WTC11 (cell line): ENCODE measurements around the gene YPEL4. TPM values are rescaled to one million over a fixed set of nuclear protein-coding genes. Genes with fewer than 3 reads are reported as not detected.
A peak's percentile ranks its signal among the peaks of the same experiment; 100 is the strongest.

Experiments
- ELF4 ChIP-seq: sonication (generic); formaldehyde crosslinking; IDR thresholded peaks from 2 replicates; pipeline ENCODE4 v1.8.1; 2022; ENCODE audit warnings: low read depth, mild to moderate bottlenecking, moderate library complexity, missing genetic modification reagents
- ETV6 ChIP-seq: sonication (generic); formaldehyde crosslinking; IDR thresholded peaks from 2 replicates; pipeline ENCODE4 v1.8.1; 2022; ENCODE audit warnings: mild to moderate bottlenecking, missing genetic modification reagents
- FOXP1 ChIP-seq: sonication (generic); formaldehyde crosslinking; IDR thresholded peaks from 2 replicates; pipeline ENCODE4 v1.8.0; 2022; ENCODE audit warnings: missing genetic modification reagents, mild to moderate bottlenecking, moderate library complexity, borderline replicate concordance
- HMGA2 ChIP-seq: fragments of 250-450 bp; sonication (Bioruptor Pico); IDR thresholded peaks from 2 replicates; pipeline ENCODE4 v1.4.0; 2021; ENCODE audit warnings: mild to moderate bottlenecking, moderate library complexity
- IRF2 ChIP-seq: sonication (generic); formaldehyde crosslinking; IDR thresholded peaks from 2 replicates; pipeline ENCODE4 v1.8.0; 2022; ENCODE audit warnings: low read depth, missing genetic modification reagents, borderline replicate concordance
- JUN ChIP-seq: sonication (generic); formaldehyde crosslinking; IDR thresholded peaks from 2 replicates; pipeline ENCODE4 v1.8.0; 2023; ENCODE audit warnings: mild to moderate bottlenecking, missing genetic modification reagents
- MYBL2 ChIP-seq: sonication (generic); formaldehyde crosslinking; IDR thresholded peaks from 2 replicates; pipeline ENCODE4 v1.8.1; 2023; ENCODE audit warnings: mild to moderate bottlenecking, moderate library complexity, missing genetic modification reagents
- NR3C1 ChIP-seq: sonication (generic); formaldehyde crosslinking; conservative IDR thresholded peaks from 2 replicates; pipeline ENCODE4 v1.8.1; 2023; ENCODE audit warnings: low read depth, mild to moderate bottlenecking, missing genetic modification reagents
- SMAD3 ChIP-seq: sonication (generic); formaldehyde crosslinking; IDR thresholded peaks from 2 replicates; pipeline ENCODE4 v1.8.0; 2022; ENCODE audit warnings: missing genetic modification reagents, mild to moderate bottlenecking, borderline replicate concordance
- SMAD4 ChIP-seq: sonication (generic); formaldehyde crosslinking; IDR thresholded peaks from 2 replicates; pipeline ENCODE4 v1.8.0; 2022; ENCODE audit warnings: mild to moderate bottlenecking, missing genetic modification reagents
- SP1 ChIP-seq: sonication (generic); formaldehyde crosslinking; conservative IDR thresholded peaks from 2 replicates; pipeline ENCODE4 v1.8.1; 2022; ENCODE audit warnings: missing genetic modification reagents
- TEAD4 ChIP-seq: sonication (generic); formaldehyde crosslinking; IDR thresholded peaks from 2 replicates; pipeline ENCODE4 v1.8.0; 2022; ENCODE audit warnings: mild to moderate bottlenecking, missing genetic modification reagents
- ZNF219 ChIP-seq: sonication (generic); formaldehyde crosslinking; IDR thresholded peaks from 2 replicates; pipeline ENCODE4 v1.8.0; 2023; ENCODE audit warnings: missing genetic modification reagents, mild to moderate bottlenecking, borderline replicate concordance
- ZNF396 ChIP-seq: fragments of 250-450 bp; sonication (Bioruptor Pico); IDR thresholded peaks from 2 replicates; pipeline ENCODE4 v1.8.0; 2021; ENCODE audit warnings: mild to moderate bottlenecking, moderate library complexity, borderline replicate concordance
- ZNF423 ChIP-seq: fragments of 250-450 bp; sonication (Bioruptor Pico); IDR thresholded peaks from 2 replicates; pipeline ENCODE4 v2.1.2; 2022; ENCODE audit warnings: mild to moderate bottlenecking, moderate library complexity
- total RNA-seq: library from RNA; stranded (reverse); gene quantifications from 3 replicates; pipeline ENCODE4 v1.2.3, GENCODE V29; 2021
- TF ChIP-seq, protein P1 (sequence below): sonication (generic); formaldehyde crosslinking; conservative IDR thresholded peaks from 2 replicates; pipeline ENCODE4 v1.8.1; 2023; ENCODE audit warnings: mild to moderate bottlenecking, low read depth, missing genetic modification reagents, moderate library complexity
- TF ChIP-seq, protein P2 (sequence below): sonication (generic); formaldehyde crosslinking; IDR thresholded peaks from 2 replicates; pipeline ENCODE4 v1.8.0; 2022; ENCODE audit warnings: missing genetic modification reagents
- TF ChIP-seq, protein P3 (sequence below): fragments of 250-450 bp; sonication (Bioruptor Pico); IDR thresholded peaks from 2 replicates; pipeline ENCODE4 v1.9.0; 2021; ENCODE audit warnings: mild to moderate bottlenecking
- TF ChIP-seq, protein P4 (sequence below): fragments of 250-450 bp; sonication (Bioruptor Pico); IDR thresholded peaks from 2 replicates; pipeline ENCODE4 v1.9.0; 2021; ENCODE audit warnings: moderate library complexity, mild to moderate bottlenecking, inconsistent platforms, borderline replicate concordance
- TF ChIP-seq, protein P5 (sequence below): sonication (generic); formaldehyde crosslinking; IDR thresholded peaks from 2 replicates; pipeline ENCODE4 v1.8.0; 2022; ENCODE audit warnings: mild to moderate bottlenecking, missing genetic modification reagents
- TF ChIP-seq, protein P6 (sequence below): fragments of 250-450 bp; sonication (Bioruptor Pico); conservative IDR thresholded peaks from 2 replicates; pipeline ENCODE4 v1.9.0; 2021; ENCODE audit warnings: mild to moderate bottlenecking
- TF ChIP-seq, protein P7 (sequence below): sonication (generic); formaldehyde crosslinking; conservative IDR thresholded peaks from 2 replicates; pipeline ENCODE4 v1.8.1; 2022; ENCODE audit warnings: mild to moderate bottlenecking, missing genetic modification reagents
- TF ChIP-seq, protein P8 (sequence below): sonication (generic); formaldehyde crosslinking; IDR thresholded peaks from 2 replicates; pipeline ENCODE4 v1.8.0; 2022; ENCODE audit warnings: mild to moderate bottlenecking, missing genetic modification reagents
- TF ChIP-seq, protein P9 (sequence below): sonication (generic); formaldehyde crosslinking; IDR thresholded peaks from 2 replicates; pipeline ENCODE4 v1.8.0; 2023; ENCODE audit warnings: mild to moderate bottlenecking, missing genetic modification reagents

YPEL4 gene
- total RNA-seq, 1 experiment from 2014 or later, result 0.15 TPM

DNA sequence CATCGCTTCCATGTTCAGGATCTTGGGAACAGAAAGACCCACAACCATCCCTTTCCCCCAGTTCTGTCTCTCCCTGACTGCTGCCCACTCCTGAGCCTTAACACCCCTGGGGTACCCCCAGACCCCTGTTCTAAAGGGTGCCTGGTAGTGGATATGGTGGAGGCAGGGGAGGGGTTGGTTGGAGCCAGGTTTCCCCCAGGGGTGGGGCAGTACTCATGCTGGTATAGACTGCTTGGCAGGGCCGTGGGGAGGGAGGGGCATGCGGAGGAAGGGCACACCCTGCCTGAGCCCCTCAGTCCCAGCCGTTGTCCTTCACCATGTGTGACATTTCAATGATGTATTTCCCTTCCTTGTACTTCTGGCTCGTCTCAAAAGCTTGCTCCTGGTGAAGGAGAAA is 4.0 kb downstream of the YPEL4 start (continued):
- TF ChIP-seq, protein P1, sequence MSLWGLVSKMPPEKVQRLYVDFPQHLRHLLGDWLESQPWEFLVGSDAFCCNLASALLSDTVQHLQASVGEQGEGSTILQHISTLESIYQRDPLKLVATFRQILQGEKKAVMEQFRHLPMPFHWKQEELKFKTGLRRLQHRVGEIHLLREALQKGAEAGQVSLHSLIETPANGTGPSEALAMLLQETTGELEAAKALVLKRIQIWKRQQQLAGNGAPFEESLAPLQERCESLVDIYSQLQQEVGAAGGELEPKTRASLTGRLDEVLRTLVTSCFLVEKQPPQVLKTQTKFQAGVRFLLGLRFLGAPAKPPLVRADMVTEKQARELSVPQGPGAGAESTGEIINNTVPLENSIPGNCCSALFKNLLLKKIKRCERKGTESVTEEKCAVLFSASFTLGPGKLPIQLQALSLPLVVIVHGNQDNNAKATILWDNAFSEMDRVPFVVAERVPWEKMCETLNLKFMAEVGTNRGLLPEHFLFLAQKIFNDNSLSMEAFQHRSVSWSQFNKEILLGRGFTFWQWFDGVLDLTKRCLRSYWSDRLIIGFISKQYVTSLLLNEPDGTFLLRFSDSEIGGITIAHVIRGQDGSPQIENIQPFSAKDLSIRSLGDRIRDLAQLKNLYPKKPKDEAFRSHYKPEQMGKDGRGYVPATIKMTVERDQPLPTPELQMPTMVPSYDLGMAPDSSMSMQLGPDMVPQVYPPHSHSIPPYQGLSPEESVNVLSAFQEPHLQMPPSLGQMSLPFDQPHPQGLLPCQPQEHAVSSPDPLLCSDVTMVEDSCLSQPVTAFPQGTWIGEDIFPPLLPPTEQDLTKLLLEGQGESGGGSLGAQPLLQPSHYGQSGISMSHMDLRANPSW, result no peak
- TF ChIP-seq NR3C1 (CRISPR knock-in tag) (no peak), SP1 (CRISPR knock-in tag) (0 out of 2 replicates have a peak, but pooled peaks have one; percentile 25), ELF4 (CRISPR knock-in tag) (no peak), ZNF219 (CRISPR knock-in tag) (no peak), IRF2 (no peak), SMAD4 (CRISPR knock-in tag) (no peak), FOXP1 (CRISPR knock-in tag) (0 out of 2 replicates have a peak, but pooled peaks have one; percentile 55), ZNF396 (CRISPR knock-in tag) (no peak), SMAD3 (CRISPR knock-in tag) (no peak), ZNF423 (CRISPR knock-in tag) (no peak), TEAD4 (CRISPR knock-in tag) (no peak), ETV6 (CRISPR knock-in tag) (0 out of 2 replicates have a peak, but pooled peaks have one; percentile 22), MYBL2 (CRISPR knock-in tag) (no peak), HMGA2 (no peak), JUN (CRISPR knock-in tag) (no peak)
- TF ChIP-seq, protein P2, sequence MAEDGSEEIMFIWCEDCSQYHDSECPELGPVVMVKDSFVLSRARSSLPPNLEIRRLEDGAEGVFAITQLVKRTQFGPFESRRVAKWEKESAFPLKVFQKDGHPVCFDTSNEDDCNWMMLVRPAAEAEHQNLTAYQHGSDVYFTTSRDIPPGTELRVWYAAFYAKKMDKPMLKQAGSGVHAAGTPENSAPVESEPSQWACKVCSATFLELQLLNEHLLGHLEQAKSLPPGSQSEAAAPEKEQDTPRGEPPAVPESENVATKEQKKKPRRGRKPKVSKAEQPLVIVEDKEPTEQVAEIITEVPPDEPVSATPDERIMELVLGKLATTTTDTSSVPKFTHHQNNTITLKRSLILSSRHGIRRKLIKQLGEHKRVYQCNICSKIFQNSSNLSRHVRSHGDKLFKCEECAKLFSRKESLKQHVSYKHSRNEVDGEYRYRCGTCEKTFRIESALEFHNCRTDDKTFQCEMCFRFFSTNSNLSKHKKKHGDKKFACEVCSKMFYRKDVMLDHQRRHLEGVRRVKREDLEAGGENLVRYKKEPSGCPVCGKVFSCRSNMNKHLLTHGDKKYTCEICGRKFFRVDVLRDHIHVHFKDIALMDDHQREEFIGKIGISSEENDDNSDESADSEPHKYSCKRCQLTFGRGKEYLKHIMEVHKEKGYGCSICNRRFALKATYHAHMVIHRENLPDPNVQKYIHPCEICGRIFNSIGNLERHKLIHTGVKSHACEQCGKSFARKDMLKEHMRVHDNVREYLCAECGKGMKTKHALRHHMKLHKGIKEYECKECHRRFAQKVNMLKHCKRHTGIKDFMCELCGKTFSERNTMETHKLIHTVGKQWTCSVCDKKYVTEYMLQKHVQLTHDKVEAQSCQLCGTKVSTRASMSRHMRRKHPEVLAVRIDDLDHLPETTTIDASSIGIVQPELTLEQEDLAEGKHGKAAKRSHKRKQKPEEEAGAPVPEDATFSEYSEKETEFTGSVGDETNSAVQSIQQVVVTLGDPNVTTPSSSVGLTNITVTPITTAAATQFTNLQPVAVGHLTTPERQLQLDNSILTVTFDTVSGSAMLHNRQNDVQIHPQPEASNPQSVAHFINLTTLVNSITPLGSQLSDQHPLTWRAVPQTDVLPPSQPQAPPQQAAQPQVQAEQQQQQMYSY (CRISPR knock-in tag), result no peak
- TF ChIP-seq, protein P3, sequence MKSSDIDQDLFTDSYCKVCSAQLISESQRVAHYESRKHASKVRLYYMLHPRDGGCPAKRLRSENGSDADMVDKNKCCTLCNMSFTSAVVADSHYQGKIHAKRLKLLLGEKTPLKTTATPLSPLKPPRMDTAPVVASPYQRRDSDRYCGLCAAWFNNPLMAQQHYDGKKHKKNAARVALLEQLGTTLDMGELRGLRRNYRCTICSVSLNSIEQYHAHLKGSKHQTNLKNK (CRISPR knock-in tag), result no peak
- TF ChIP-seq, protein P4, sequence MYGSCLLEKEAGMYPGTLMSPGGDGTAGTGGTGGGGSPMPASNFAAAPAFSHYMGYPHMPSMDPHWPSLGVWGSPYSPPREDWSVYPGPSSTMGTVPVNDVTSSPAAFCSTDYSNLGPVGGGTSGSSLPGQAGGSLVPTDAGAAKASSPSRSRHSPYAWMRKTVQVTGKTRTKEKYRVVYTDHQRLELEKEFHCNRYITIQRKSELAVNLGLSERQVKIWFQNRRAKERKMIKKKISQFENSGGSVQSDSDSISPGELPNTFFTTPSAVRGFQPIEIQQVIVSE (CRISPR knock-in tag), result no peak
- TF ChIP-seq, protein P5, sequence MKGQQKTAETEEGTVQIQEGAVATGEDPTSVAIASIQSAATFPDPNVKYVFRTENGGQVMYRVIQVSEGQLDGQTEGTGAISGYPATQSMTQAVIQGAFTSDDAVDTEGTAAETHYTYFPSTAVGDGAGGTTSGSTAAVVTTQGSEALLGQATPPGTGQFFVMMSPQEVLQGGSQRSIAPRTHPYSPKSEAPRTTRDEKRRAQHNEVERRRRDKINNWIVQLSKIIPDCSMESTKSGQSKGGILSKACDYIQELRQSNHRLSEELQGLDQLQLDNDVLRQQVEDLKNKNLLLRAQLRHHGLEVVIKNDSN (CRISPR knock-in tag), result no peak
- TF ChIP-seq, protein P6, sequence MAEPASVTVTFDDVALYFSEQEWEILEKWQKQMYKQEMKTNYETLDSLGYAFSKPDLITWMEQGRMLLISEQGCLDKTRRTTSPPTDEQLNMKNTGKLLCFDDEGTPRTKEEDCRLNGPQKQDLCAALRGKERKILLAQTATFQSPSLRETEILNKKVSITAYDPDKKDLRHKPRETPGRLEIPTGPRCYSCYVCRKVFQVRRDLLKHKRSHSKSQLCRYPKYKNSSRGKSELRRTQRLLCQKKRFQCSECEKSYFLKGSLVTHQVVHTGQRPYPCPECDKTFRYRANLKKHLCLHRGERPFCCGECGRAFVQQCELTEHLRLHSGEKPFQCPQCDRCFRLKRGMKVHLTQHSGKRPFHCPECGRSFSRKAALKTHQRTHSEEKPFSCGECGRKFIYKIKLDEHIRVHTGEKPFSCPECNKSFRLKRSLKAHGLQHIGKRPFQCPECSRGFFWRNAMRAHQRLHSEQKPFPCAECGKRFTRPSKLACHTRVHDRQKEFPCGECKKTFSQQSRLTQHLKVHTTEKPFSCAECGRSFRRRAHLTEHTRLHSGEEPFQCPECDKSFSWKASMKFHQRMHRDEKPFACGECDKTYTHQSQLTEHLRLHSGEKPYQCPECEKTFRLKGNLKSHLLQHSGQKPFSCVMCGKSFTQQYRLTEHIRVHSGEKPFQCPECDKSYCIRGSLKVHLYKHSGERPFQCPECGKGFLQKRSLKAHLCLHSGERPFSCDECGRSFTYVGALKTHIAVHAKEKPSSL (CRISPR knock-in tag), result no peak
- TF ChIP-seq, protein P7, sequence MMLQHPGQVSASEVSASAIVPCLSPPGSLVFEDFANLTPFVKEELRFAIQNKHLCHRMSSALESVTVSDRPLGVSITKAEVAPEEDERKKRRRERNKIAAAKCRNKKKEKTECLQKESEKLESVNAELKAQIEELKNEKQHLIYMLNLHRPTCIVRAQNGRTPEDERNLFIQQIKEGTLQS (CRISPR knock-in tag), result no peak
- TF ChIP-seq, protein P8, sequence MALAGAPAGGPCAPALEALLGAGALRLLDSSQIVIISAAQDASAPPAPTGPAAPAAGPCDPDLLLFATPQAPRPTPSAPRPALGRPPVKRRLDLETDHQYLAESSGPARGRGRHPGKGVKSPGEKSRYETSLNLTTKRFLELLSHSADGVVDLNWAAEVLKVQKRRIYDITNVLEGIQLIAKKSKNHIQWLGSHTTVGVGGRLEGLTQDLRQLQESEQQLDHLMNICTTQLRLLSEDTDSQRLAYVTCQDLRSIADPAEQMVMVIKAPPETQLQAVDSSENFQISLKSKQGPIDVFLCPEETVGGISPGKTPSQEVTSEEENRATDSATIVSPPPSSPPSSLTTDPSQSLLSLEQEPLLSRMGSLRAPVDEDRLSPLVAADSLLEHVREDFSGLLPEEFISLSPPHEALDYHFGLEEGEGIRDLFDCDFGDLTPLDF (CRISPR knock-in tag), result no peak
- TF ChIP-seq, protein P9, sequence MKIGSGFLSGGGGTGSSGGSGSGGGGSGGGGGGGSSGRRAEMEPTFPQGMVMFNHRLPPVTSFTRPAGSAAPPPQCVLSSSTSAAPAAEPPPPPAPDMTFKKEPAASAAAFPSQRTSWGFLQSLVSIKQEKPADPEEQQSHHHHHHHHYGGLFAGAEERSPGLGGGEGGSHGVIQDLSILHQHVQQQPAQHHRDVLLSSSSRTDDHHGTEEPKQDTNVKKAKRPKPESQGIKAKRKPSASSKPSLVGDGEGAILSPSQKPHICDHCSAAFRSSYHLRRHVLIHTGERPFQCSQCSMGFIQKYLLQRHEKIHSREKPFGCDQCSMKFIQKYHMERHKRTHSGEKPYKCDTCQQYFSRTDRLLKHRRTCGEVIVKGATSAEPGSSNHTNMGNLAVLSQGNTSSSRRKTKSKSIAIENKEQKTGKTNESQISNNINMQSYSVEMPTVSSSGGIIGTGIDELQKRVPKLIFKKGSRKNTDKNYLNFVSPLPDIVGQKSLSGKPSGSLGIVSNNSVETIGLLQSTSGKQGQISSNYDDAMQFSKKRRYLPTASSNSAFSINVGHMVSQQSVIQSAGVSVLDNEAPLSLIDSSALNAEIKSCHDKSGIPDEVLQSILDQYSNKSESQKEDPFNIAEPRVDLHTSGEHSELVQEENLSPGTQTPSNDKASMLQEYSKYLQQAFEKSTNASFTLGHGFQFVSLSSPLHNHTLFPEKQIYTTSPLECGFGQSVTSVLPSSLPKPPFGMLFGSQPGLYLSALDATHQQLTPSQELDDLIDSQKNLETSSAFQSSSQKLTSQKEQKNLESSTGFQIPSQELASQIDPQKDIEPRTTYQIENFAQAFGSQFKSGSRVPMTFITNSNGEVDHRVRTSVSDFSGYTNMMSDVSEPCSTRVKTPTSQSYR, result no peak
